Testis (tissue), 3 donors: ENCODE measurements around the gene C2orf92. TPM values are rescaled to one million over a fixed set of nuclear protein-coding genes. Genes with fewer than 3 reads are reported as not detected.
"Not testable (repeated sequence)": the region's sequence is repeated elsewhere in the genome, so short reads cannot be mapped to it uniquely, and the experiment has no call there.

ENCODE experiments used
- DNase-seq: peaks from one replicate; pipeline ENCODE4 v3.0.0-alpha.2; 2019
- H3K27ac ChIP-seq, 2 donors: fragments of 200-600 bp; sonication (generic); one replicate each; pipeline ENCODE4 v1.5.1; 2019
- H3K27me3 ChIP-seq: fragments of 200-600 bp; sonication (generic); one replicate; pipeline ENCODE4 v1.5.1; 2019
- H3K36me3 ChIP-seq: fragments of 200-600 bp; sonication (generic); one replicate; pipeline ENCODE4 v1.5.1; 2017; ENCODE audit warnings: low read depth; ENCODE audit errors: missing control alignments
- H3K4me1 ChIP-seq: fragments of 200-600 bp; sonication (generic); one replicate; pipeline ENCODE4 v1.5.1; 2019
- H3K4me3 ChIP-seq, 2 donors: fragments of 200-600 bp; sonication (generic); one replicate each; pipeline ENCODE4 v1.5.1; 2017 to 2019
- H3K9me3 ChIP-seq: fragments of 200-600 bp; sonication (generic); one replicate; pipeline ENCODE4 v1.5.1; 2017
- CTCF ChIP-seq, 3 experiments: fragments of 450-650 bp in 2 of 3; fragments of 200-600 bp in 1 of 3; sonication (generic) in 1 of 3; IDR thresholded peaks; one replicate each; pipeline ENCODE4 v1.5.1; 2016 to 2019; ENCODE audit warnings: antibody characterized with exemption in 3 of 3, mild to moderate bottlenecking in 2 of 3, moderate library complexity in 1 of 3
- POLR2A ChIP-seq: fragments of 450-650 bp; IDR thresholded peaks from one replicate; pipeline ENCODE4 v1.6.1; 2017; ENCODE audit warnings: antibody characterized with exemption, mild to moderate bottlenecking, moderate library complexity
- WGBS, 2 donors: methylation state at CpG; one replicate each; pipeline ENCODE4 v1.1.5; 2018; 5-methylcytosine and 5-hydroxymethylcytosine counted together
- intact Hi-C: fragments of 100-400 bp; cut with DNase I; formaldehyde crosslinking; loops from one replicate; pipeline ENCODE4 v1.15.1; 2023; ENCODE audit warnings: low total_unique reads
- polyA plus RNA-seq: library from polyadenylated mRNA; stranded (reverse); fragments of 350-450 nt; fragmentation: Illumina TruSeq; extraction: RNeasy Lipid Tissue Mini Kit (QIAGEN cat#74804); gene quantifications from one replicate; pipeline ENCODE4 v1.2.3, GENCODE V29; 2014; ENCODE audit warnings: low read depth, low replicate concordance; ENCODE audit not compliant: insufficient read depth
- total RNA-seq, 2 donors: library from RNA; depleted of rRNA; stranded (reverse); fragments of >200 nt; gene quantifications; one replicate each; pipeline ENCODE4 v1.2.3, GENCODE V29; 2016

Gene C2orf92
- total and polyA plus RNA-seq, 3 donors from 2014 or later: 27.8 to 51.2 (median 35.7) TPM

- WGBS, 2 donors: 64 to 81% methylated on average over 2 to 10 of the region's 11 CpGs
- DNase-seq: peak; percentile 8
- intact Hi-C loops: no loop called here
- no peaks in the 10 kb centered on the region for H3K9me3 ChIP-seq
- no peak for TF ChIP-seq CTCF (IDR thresholded peaks at IDR 0.05)
- TF ChIP-seq POLR2A: no peak
- no peaks in the 10 kb centered on the region for H3K36me3 ChIP-seq
- no peaks in the 10 kb centered on the region for H3K27me3 ChIP-seq
- H3K4me1 ChIP-seq: no peaks in the 10 kb centered on the region
- no peak overlapping the region for H3K27ac ChIP-seq
- no peak overlapping the region for H3K4me3 ChIP-seq
Measured at GRCh38 chr2:97707362-97708047, 38.0 kb downstream of the C2orf92 start.

- Histone ChIP-seq H3K4me1 (no peaks in the 10 kb centered on the region), H3K27me3 (no peaks in the 10 kb centered on the region), H3K36me3 (no peaks in the 10 kb centered on the region), H3K27ac (no peak overlapping the region), H3K9me3 (no peaks in the 10 kb centered on the region), H3K4me3 (no peak overlapping the region)
- WGBS, 2 donors: 74 to 79% methylated on average over 3 to 4 of the region's 4 CpGs
- no peak for DNase-seq
- intact Hi-C loops: no loop called here
- TF ChIP-seq POLR2A (no peak), CTCF (IDR thresholded peaks at IDR 0.05) (no peak)
Measured at GRCh38 chr2:97708048-97708380, 38.5 kb downstream of the C2orf92 start.

- Histone ChIP-seq H3K36me3 (no peaks in the 10 kb centered on the region), H3K27me3 (no peaks in the 10 kb centered on the region), H3K9me3 (no peaks in the 10 kb centered on the region), H3K27ac (no peak overlapping the region), H3K4me1 (no peaks in the 10 kb centered on the region), H3K4me3 (no peak overlapping the region)
- 72 to 88% methylated on average over 8 of the region's 8 CpGs for WGBS, 2 donors
- TF ChIP-seq CTCF (IDR thresholded peaks at IDR 0.05) (no peak), POLR2A (no peak)
- intact Hi-C loops: no loop called here
- peak; percentile 23 for DNase-seq
Measured at GRCh38 chr2:97708608-97709007, 39.1 kb downstream of the C2orf92 start.

- no peak for TF ChIP-seq POLR2A
- no peak for TF ChIP-seq CTCF (IDR thresholded peaks at IDR 0.05)
- Histone ChIP-seq H3K36me3 (no peaks in the 10 kb centered on the region), H3K27ac (no peak overlapping the region), H3K4me3 (no peak overlapping the region), H3K4me1 (no peaks in the 10 kb centered on the region), H3K27me3 (no peaks in the 10 kb centered on the region), H3K9me3 (no peaks in the 10 kb centered on the region)
- intact Hi-C loops: no loop called here
- 75 to 91% methylated on average over 6 of the region's 6 CpGs for WGBS, 2 donors
- DNase-seq: no peak
Measured at GRCh38 chr2:97711394-97711711, 41.8 kb downstream of the C2orf92 start.

GRCh38 chr2:97712175-97712574, 42.7 kb downstream of the C2orf92 start:
- intact Hi-C loops, H3K27me3 ChIP-seq, H3K4me3 ChIP-seq, H3K4me1 ChIP-seq, H3K9me3 ChIP-seq, H3K36me3 ChIP-seq, DNase-seq, H3K27ac ChIP-seq: not testable (repeated sequence)
- 41 to 52% methylated on average over 9 of the region's 9 CpGs for WGBS, 2 donors
